GF-D8 (cell line): ENCODE data around the gene ITSN2.
A peak's percentile ranks its signal among the peaks of the same experiment; 100 is the strongest.

Experiments
- DNase-seq: peaks from one replicate; lab custom pipeline; 2025; lab: John Stamatoyannopoulos, UW

ITSN2 gene

GRCh38 chr2:24269265-24269664 is 91.1 kb downstream of the ITSN2 start:
- no peak for DNase-seq

GRCh38 chr2:24265212-24265611 is 95.1 kb downstream of the ITSN2 start:
- no peak for DNase-seq

GRCh38 chr2:24262421-24262970 is 97.8 kb downstream of the ITSN2 start:
- DNase-seq, result no peak

- DNase-seq, result no peak
These were observed 98.9 kb downstream of the ITSN2 start for GRCh38 chr2:24261441-24261840.

DNA sequence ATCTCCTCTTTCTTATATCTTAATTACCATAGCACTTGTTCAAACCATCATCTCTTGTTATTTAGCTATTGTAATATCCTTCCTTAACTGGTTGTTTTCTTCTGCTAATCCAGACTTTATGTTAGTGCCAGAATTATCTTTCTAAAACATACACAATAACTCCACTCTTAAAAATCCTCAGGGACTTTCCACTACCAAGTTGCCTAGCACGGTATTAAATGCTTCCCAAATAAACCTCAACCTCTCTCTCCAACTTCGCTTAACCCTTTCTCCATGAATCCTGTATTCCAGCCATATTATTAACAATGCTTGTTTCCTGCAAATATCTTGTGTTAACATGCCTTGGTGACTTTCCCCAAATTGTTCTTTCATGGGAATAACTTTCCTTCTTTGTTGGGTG is 101.0 kb downstream of the ITSN2 start:
- no peak for DNase-seq

GRCh38 chr2:24258718-24259117 is 101.6 kb downstream of the ITSN2 start:
- DNase-seq, result no peak

GRCh38 chr2:24253303-24253919 is 106.9 kb downstream of the ITSN2 start:
- DNase-seq, result no peak

- no peak for DNase-seq
These were observed 112.7 kb downstream of the ITSN2 start for GRCh38 chr2:24247592-24247991.

DNA sequence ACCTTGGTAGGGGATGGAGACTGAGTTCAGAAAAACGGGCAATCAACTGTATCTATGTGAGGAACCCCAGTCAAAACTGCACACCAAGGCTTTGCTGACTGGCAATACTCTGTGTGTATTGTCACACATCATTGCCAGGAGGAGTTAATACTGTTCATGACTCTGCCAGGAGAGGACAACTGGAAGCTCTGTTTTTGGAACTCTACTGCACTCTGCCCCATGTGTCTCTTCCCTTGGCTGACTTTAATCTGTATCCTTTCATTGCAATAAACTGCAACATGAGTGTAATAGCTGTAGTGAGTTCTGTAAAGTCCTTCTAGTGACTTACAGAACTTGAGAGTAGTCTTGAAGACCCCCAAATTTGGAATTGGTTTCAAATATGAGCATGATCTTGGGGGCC is 113.2 kb downstream of the ITSN2 start:
- DNase-seq, result no peak

DNA sequence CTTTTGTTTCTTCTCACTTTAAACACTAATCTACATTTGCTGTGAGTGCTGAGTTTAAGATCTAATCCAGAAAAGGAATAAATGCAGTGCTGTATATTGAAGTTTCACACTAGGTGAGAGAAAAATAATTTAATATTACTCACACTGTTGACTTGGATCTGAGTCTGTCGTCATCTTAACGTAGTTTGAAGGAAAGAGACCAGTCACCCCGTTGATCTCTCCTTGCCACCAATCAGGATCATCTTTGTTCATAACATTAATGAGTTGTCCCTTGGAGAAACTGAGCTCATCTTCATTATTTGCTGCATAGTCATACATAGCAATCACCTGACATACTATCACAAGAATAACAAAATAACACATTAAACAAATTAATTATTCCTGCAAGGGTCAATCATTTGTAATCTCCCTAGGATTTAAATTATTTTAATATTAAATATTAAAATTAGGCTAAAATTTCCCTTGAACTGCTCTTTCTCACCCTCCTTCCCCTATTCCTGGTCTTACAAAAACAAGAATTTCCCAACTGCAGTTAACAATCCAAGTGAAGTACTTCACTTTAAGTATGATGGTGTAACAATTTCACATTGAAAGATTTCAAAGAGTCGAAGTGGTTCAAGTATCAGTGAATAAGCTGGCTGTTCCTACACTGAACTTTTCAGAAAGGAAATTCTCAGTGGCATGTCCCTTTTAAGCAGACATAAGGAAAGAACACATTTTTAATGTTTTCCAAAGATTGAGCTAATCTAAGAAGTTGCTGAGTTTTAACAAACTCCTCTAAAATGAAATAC is 114.2 kb downstream of the ITSN2 start:
- no peak for DNase-seq

- no peak for DNase-seq
These were observed 118.8 kb downstream of the ITSN2 start for GRCh38 chr2:24241528-24241927.

DNA sequence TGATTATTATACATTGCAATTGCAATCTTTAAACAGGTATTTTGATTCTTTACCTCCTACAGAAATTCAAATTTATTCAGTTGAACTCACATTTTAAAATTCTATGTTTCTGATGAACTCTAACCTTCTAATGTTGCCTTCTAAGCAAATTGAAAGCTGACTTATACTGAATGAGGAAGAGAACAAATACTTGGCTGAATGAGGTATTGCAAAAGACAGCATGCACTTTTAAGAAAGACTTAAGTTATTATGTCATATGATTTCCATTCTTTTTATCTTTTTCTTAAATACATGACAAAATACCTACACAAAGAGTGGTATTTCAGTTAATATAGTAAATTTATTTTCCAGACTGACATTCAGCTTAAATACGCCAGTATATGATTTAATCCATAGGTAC is 120.8 kb downstream of the ITSN2 start:
- DNase-seq, result peak; percentile 14

DNA sequence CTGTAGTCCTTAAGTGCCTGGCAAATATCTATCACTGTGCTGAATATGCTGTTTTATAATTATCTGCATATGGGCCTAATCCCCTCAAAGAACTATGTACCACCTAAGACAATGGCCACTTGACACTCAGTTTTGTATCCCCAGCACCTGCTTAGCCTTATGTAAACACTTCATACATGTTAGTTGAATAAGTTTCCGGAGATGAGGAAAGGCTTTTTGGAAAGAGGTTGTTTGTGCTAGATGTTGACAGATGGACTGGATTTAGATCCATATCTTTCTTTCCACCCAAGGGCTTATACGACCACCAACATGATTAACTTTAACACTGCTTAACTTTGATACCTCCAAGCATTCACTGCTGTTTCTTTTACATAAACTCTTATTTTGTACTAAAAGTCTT is 122.2 kb downstream of the ITSN2 start:
- no peak for DNase-seq

DNA sequence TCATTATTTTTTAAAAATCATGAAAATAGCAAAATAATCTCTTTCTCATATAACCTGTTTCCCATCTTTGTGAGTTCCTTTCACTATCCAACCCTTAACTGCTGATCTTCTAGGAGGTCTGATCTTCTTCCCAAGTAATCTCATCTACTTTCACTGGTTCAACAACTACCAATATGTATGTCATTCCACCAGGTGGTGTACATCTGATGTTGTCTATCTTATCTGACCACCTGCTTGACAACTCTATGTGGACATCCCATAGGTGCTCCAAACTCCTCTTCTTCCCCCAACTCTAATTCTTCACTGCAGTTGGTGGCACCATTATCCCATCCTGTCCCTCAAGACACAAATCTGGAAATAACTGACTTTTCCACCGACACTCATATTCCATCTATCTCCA is 123.0 kb downstream of the ITSN2 start:
- no peak for DNase-seq

DNA sequence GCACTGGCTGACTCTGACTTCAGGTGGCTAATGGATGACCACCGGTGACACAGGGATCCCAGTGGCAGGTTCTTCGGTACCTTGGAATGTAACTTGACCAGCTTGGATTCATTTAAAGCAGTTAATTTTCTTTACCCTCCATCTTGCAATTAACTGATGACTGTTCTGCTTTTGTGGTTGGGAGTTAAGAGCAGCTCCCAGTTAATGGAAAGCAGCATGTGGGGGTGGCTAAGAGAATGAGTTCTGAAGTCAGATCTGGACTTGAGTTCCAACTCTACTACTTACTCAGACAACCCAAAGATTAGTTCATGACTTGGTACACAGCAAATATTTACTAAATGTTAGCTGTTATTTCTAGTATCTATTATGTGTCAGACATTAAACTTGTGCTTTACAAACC is 127.0 kb downstream of the ITSN2 start:
- no peak for DNase-seq

DNA sequence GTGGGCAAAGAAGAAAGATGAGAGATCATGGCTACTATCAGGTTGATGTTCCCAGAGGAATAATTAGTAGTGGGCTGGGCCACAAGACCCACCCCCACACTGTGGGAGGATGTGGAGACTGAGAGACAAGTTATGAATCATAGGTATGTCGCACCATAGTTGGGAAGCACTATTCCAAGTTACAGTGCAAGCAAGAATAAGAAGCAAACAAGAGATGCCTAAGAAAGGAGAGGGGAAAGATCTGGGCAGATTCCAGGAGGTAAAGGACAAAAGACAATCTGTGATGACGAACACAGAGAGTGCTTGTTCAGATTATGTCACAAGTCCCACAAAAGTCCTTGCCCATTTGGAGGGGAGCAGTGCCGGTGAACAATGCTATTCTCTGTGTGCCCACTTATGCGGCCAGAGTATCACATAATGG is 128.9 kb downstream of the ITSN2 start:
- DNase-seq, result no peak

DNA sequence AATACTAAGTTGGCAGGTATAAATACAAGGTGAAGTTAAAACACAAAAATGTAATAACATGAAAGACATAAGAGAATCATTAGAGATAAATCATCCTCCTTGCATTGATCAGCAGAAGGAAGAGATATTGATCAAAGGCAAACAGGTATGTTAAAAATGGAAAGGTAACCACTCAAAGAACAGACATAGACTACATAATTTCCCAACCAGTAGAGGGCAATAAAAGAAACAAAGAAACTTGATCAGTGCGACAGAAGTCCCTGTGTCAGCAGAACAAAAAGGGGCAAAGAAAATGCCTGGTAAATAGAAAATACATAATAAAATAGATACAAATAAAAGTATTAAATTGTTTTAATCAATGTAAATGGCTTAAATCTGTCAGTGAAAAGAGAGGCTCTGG is 131.9 kb downstream of the ITSN2 start:
- no peak for DNase-seq

- no peak for DNase-seq
These were observed 134.7 kb downstream of the ITSN2 start for GRCh38 chr2:24225499-24226242.

DNA sequence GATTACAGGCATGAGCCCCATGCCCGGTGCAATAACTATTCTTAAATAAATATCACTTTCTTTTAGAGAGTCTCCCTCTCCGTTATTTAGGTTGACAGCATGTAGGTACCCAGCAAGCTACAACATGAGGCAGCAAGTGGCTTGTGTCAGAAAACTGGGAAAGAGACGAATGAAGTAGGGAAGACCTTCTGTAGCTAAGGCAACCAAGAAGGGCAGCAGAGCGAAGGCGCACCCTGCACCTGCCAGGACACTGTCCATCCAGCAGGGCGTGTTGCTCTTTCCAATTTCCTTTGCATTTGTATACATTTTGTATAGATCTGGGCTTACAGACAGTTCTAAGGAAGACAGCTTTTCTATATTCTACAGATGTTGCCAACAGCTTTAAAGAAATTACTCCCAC is 137.4 kb downstream of the ITSN2 start:
- no peak for DNase-seq

- DNase-seq, result no peak
These were observed 138.8 kb downstream of the ITSN2 start for GRCh38 chr2:24221343-24222050.

DNA sequence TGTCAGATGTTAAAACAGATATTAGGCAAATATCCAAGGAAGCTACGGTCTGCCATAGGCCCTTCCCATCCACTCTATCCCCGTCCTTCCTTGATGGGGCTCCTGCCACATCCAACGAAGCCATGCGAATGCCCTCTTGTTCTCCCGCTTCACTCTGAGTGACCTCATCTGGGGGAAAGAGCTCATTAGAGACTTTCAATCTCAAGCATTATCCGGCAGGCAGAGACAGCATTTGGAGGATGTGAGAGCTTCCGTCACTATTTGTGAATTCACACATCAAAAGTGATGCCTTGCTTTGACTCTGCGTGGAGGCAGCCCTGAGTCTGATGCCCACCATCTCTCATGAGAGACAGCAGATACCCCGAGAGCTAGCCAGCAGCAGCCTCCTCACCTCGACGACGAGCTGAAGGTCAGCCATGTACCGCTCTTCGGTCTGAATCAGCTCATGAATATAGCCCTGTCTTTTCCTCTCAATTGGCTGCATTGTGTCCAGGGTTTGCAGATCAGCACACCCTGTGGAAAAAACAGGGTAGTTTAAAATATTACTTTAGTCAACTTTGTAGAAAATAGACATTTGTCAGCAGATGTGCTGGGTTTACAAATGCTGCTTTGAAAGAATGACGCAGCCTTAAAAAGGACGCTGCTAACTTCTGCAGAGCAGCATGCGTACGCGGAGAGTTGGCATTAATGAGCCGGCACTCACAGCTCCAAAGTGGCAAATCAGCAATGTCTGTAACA is 139.6 kb downstream of the ITSN2 start:
- no peak for DNase-seq
